Breast epithelium (tissue), 4 donors: ENCODE results near the gene DNM3. TPM values are rescaled to one million over a fixed set of nuclear protein-coding genes. Genes with fewer than 3 reads are reported as not detected.

ENCODE experiments used
- DNase-seq, 2 donors: peaks; one replicate each; pipeline ENCODE4 v3.0.0-alpha.2; 2019; ENCODE audit warnings: low spot score in 2 of 2
- H3K27ac ChIP-seq, 2 donors: fragments of 200-600 bp; sonication (generic) in 1 of 2; one replicate each; pipeline ENCODE4 v1.5.1; 2016 to 2019; ENCODE audit warnings: mild to moderate bottlenecking in 1 of 2
- H3K27me3 ChIP-seq, 2 donors: fragments of 200-600 bp; sonication (generic) in 1 of 2; one replicate each; pipeline versions ENCODE4 v1.5.1 to v1.6.0; 2017 to 2019; ENCODE audit warnings: control low read depth in 1 of 2, mild to moderate bottlenecking in 1 of 2
- H3K36me3 ChIP-seq: fragments of 200-600 bp; one replicate; pipeline ENCODE4 v1.5.1; 2019
- H3K4me1 ChIP-seq, 2 donors: fragments of 200-600 bp; sonication (generic); one replicate each; pipeline ENCODE4 v1.5.1; 2016 to 2019; ENCODE audit warnings: control low read depth in 1 of 2
- H3K4me3 ChIP-seq, 3 donors: fragments of 200-600 bp; sonication (generic); 1 replicate in 2 of 3; 2 replicates in 1 of 3; pipeline ENCODE4 v1.5.1; 2016 to 2019; ENCODE audit warnings: mild to moderate bottlenecking in 3 of 3, moderate library complexity in 2 of 3
- H3K9me3 ChIP-seq, 2 donors: fragments of 200-600 bp; sonication (generic) in 1 of 2; one replicate each; pipeline ENCODE4 v1.5.1; 2016 to 2019; ENCODE audit warnings: control low read depth in 1 of 2
- POLR2A ChIP-seq: fragments of 450-650 bp; IDR thresholded peaks from one replicate; pipeline ENCODE4 v1.6.1; 2016; ENCODE audit warnings: antibody characterized with exemption, mild to moderate bottlenecking, moderate library complexity
- POLR2AphosphoS5 ChIP-seq, 3 donors: sonication (generic); formaldehyde crosslinking; IDR thresholded peaks; one replicate each; pipeline ENCODE4 v1.6.1; 2017; ENCODE audit warnings: antibody characterized with exemption in 3 of 3
- intact Hi-C: fragments of 100-400 bp; cut with DNase I; formaldehyde crosslinking; loops from one replicate; pipeline ENCODE4 v1.15.1; 2023; ENCODE audit warnings: low total_unique reads
- total RNA-seq, 3 donors: library from RNA; depleted of rRNA; stranded (reverse); fragments of >200 nt; gene quantifications; one replicate each; pipeline ENCODE4 v1.1.0, GENCODE V29; 2016
- TF ChIP-seq, protein P1 (sequence below), 3 donors: fragments of 450-650 bp; IDR thresholded peaks; one replicate each; pipeline ENCODE4 v1.5.1; 2016 to 2017; ENCODE audit warnings: antibody characterized with exemption in 3 of 3, mild to moderate bottlenecking in 3 of 3, moderate library complexity in 3 of 3

Gene DNM3
- total RNA-seq, 3 donors from 2014 or later = 5.1 to 7.5 (median 6.6) TPM

DNA sequence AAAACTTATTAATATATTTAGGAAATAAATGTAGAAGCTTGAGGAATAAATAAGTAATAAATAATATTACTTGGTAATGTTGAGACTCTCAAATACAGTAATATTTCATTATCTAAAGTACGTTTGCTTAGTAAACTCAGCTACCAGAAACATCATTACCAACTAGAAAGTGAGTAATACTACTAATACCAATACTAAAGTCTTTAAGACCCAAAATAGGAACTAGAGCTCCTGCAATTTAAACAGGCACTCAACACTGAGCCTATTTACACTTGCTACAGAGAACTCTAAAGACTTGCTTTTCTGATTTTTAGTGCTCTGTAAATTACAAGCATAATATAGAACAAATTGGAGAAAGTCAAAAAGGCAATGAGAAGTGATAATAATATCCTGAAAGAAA is 565.7 kb downstream of the DNM3 start:
- no peaks in the 10 kb centered on the region for H3K27me3 ChIP-seq
- H3K36me3 ChIP-seq = no peaks in the 10 kb centered on the region
- H3K9me3 ChIP-seq = no peaks in the 10 kb centered on the region
- H3K27ac ChIP-seq = no peak overlapping the region
- intact Hi-C loops = no loop called here
- H3K4me3 ChIP-seq = no peak overlapping the region
- no peaks in the 10 kb centered on the region for H3K4me1 ChIP-seq
- no peak for TF ChIP-seq POLR2A
- TF ChIP-seq, protein P1, sequence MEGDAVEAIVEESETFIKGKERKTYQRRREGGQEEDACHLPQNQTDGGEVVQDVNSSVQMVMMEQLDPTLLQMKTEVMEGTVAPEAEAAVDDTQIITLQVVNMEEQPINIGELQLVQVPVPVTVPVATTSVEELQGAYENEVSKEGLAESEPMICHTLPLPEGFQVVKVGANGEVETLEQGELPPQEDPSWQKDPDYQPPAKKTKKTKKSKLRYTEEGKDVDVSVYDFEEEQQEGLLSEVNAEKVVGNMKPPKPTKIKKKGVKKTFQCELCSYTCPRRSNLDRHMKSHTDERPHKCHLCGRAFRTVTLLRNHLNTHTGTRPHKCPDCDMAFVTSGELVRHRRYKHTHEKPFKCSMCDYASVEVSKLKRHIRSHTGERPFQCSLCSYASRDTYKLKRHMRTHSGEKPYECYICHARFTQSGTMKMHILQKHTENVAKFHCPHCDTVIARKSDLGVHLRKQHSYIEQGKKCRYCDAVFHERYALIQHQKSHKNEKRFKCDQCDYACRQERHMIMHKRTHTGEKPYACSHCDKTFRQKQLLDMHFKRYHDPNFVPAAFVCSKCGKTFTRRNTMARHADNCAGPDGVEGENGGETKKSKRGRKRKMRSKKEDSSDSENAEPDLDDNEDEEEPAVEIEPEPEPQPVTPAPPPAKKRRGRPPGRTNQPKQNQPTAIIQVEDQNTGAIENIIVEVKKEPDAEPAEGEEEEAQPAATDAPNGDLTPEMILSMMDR (IDR thresholded peaks at IDR 0.05) = no peak
- DNase-seq = no peak

GRCh38 chr1:172408958-172409357 is 567.7 kb downstream of the DNM3 start:
- DNase-seq = no peak
- Histone ChIP-seq H3K27ac (no peak overlapping the region), H3K4me3 (no peak overlapping the region), H3K27me3 (no peaks in the 10 kb centered on the region), H3K9me3 (no peaks in the 10 kb centered on the region), H3K4me1 (no peaks in the 10 kb centered on the region), H3K36me3 (no peaks in the 10 kb centered on the region)
- intact Hi-C loops = no loop called here
- TF ChIP-seq POLR2A = no peak
- TF ChIP-seq POLR2AphosphoS5 (IDR thresholded peaks at IDR 0.05) = no peak
- TF ChIP-seq, protein P1 (IDR thresholded peaks at IDR 0.05) = no peak

- Histone ChIP-seq H3K4me1 (no peaks in the 10 kb centered on the region), H3K9me3 (no peaks in the 10 kb centered on the region), H3K27me3 (no peaks in the 10 kb centered on the region), H3K4me3 (no peak overlapping the region), H3K36me3 (no peaks in the 10 kb centered on the region), H3K27ac (no peak overlapping the region)
- no peak for TF ChIP-seq POLR2A
- TF ChIP-seq, protein P1 (IDR thresholded peaks at IDR 0.05) = no peak
- no peak for TF ChIP-seq POLR2AphosphoS5 (IDR thresholded peaks at IDR 0.05)
- intact Hi-C loops = no loop called here
- no peak for DNase-seq
Measured at GRCh38 chr1:172410027-172410426, 568.7 kb downstream of the DNM3 start.

DNA sequence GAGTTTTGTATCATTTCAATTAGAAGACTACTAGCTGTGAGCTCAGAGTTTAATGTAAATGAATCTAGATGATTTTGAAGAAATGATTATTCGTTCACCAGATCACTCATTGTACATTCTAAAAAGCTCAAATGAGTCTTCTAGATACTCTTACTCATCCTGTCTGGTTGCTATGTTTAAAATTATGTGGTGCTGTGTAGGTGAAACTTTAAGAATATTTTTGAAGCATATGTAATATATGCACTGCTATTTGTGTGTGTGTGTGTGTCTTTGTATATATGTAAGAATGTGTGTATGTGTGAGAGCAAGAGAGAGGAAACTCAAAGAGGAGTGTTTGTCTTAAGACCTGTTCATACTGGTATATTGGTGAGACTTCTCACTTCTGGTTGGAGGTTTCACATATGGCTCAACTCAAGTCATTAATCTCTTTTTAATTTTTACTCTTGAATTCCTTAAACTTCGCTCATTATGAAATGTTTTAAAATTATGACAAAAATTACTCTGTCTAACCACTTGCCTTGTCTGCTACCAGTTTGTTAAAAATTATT is 570.6 kb downstream of the DNM3 start:
- Histone ChIP-seq H3K36me3 (no peaks in the 10 kb centered on the region), H3K4me3 (no peak overlapping the region), H3K27me3 (no peaks in the 10 kb centered on the region), H3K27ac (no peak overlapping the region), H3K4me1 (no peaks in the 10 kb centered on the region), H3K9me3 (no peaks in the 10 kb centered on the region)
- DNase-seq = no peak
- TF ChIP-seq, protein P1 (IDR thresholded peaks at IDR 0.05) = no peak
- TF ChIP-seq POLR2AphosphoS5 (IDR thresholded peaks at IDR 0.05) (no peak), POLR2A (no peak)
- intact Hi-C loops = no loop called here

- no peak overlapping the region for H3K27ac ChIP-seq
- H3K27me3 ChIP-seq = no peaks in the 10 kb centered on the region
- no peak for TF ChIP-seq POLR2AphosphoS5 (IDR thresholded peaks at IDR 0.05)
- no peak overlapping the region for H3K4me3 ChIP-seq
- DNase-seq = no peak
- no peaks in the 10 kb centered on the region for H3K36me3 ChIP-seq
- H3K9me3 ChIP-seq = no peaks in the 10 kb centered on the region
- no peaks in the 10 kb centered on the region for H3K4me1 ChIP-seq
- intact Hi-C loops = no loop called here
Measured at GRCh38 chr1:172414331-172414730, 573.0 kb downstream of the DNM3 start.
